ENCODE measurements around the gene PTPRE.

The PTPRE gene

GRCh38 chr10:127907411-127908105 lies 655 bp downstream of the PTPRE start:
- DNase-seq (ENCODE audit: low read depth in 2 of 2) = no peak

GRCh38 chr10:127908106-127908958 lies 1.4 kb downstream of the PTPRE start:
- no peak for DNase-seq (ENCODE audit: low read depth in 2 of 2)

DNA sequence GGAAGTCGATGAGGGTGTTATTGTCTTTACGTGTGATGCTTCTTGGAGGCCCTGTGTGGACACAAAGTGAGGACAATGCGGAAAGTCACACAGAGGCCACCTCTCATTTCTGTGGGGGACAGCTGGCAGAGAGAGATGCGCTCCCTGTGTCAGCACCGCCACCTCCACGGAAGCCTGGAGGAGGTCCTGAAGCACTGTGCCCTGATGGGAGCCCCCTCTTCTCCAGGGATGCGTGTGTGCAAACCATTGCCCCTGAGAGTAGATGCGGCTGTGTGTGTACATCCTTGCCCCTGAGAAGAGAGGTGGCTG lies 2.0 kb downstream of the PTPRE start:
- no peak for DNase-seq (ENCODE audit: low read depth in 2 of 2)

DNA sequence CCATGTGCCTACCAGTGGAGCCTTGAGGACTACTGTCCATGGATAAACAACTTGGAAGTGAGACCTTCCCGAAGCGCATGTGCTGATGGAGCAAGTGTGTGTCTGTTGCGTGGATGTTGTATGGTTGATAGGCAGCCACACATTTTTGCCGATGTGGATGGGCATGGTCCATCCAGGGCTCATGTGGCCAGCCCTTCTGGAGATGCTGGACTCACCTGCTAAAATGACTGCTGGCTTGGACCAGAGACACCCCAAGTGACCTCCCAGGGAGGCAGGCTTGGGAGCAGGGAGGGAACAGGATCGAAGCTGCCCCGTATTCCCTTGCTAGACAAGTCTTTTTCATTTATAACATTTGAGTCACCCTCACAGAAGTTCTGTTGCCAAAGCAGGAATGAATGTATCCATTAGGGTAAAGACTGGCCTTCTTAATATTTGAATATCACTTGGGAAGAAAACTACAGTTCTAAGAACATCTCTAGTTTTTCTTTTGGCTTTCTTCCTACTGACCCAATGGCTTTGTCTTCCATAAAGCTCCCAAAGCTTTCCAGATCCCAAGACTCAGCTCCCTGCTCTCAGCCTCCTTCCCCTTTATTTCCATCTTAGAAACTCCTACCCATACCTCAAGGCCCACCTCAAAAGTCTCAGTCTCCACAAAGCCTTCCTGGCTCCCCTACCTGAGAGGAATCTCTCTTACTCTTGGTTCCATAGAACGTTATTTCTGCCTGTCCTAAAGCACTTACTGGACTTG lies 3.0 kb downstream of the PTPRE start:
- DNase-seq (ENCODE audit: low read depth in 2 of 2) = no peak

- no peak for DNase-seq (ENCODE audit: low read depth in 2 of 2)
These were observed 3.5 kb downstream of the PTPRE start for GRCh38 chr10:127910464-127910770.

GRCh38 chr10:127911218-127911866 lies 4.4 kb downstream of the PTPRE start:
- DNase-seq (ENCODE audit: low read depth in 2 of 2) = no peak

- no peak for DNase-seq (ENCODE audit: low read depth in 2 of 2)
These were observed 5.0 kb downstream of the PTPRE start for GRCh38 chr10:127911867-127912257.

DNA sequence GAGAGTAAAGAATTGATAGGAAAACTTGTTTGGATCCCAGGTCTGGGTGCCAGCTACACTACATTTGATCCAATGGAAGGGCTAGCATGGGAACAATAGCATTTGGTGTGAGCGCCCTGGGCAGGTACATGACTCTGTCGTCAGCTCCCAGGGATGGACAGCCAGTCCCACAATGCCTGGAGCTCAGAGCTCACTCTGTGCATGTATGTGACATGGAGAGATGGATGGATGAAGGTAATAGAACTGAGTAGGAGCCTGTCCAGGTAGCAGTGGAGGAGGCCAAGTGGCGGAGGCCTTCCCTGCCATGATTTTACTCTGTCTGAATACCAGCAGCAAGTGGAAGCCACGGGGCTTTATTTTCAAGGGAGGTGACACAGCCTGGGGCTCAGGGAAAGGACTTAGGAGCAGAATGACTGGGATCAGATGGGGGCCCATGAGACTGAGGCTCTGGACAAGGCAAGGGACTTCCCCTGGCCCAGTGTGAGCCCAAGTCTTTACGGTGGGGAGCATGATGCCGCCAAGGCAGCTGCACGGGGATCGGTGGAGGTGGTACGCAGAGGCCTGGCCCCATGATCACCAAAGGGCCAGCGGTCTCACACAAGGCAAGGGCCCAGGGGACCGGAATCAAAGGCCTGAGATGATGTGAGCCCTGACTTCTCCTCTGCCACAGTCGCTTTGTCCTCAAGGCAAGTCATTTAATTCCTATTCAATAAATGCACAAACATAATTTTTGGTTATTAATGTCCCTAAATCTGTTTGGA lies 5.9 kb downstream of the PTPRE start:
- no peak for DNase-seq (ENCODE audit: low read depth in 2 of 2)

DNA sequence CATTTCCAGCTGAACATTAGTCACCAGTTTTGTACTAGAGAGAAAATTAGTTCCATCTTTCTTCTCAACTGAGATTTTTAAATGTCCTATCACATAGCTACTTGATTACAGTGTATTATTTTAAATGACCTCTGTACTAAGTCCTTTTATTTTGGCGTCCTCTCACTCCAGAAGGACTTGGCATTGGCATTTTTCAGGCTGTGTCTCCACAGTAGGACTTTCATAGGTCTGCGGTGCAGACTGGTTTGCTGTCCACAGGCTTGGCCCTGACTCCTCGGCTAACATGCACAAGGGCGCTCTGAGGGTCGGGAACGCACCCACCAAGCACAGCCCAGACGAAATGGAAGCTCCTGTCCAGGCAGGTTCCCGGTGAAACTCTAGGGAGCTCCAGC lies 6.5 kb downstream of the PTPRE start:
- DNase-seq (ENCODE audit: low read depth in 2 of 2) = no peak

GRCh38 chr10:127915324-127915723 lies 8.4 kb downstream of the PTPRE start:
- no peak for DNase-seq (ENCODE audit: low read depth in 2 of 2)

- DNase-seq (ENCODE audit: low read depth in 2 of 2) = no peak
These were observed 9.9 kb downstream of the PTPRE start for GRCh38 chr10:127916826-127917225.

- no peak for DNase-seq (ENCODE audit: low read depth in 2 of 2)
These were observed 11.7 kb downstream of the PTPRE start for GRCh38 chr10:127918572-127918971.

DNA sequence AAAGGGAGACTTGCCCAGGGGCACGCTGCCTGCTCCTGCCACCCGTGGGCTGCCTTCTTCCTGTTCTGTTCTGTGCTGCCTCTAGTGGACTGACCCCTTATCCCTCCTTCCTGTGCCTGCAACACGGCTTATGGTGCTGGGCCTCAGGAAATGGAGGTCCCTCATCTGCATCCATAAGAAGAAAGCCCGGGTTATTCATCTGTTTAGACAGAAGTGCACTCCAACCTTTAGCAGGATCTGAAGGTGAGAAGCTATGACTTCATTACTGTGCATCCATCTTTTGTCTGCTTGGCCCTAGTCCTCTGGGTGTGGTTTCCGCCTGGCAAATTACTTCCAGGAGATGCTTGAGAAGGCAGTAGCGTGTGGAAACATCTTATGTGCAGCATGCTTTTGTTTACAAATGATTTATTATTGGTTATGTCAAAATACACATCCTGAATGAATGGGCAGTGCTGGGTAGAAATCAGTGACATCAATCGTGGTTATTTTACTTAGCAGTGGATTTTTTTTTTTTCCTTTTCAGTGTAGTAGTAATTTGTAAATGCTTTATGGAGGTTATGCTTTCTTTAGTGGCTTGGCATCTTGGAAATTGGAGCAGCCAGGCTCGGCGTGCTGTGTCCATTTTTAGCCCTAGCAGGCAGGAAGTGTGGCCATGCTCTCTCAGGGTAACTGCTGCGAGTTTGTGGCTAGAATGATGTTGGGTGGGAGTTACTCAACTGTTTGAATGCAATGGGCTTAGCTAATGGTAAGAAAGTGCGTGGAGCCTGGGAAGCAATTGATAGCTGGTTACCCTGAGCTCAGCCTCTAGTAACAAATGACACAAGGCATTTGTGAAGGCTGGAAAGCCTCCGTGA lies 12.7 kb downstream of the PTPRE start:
- DNase-seq (ENCODE audit: low read depth in 2 of 2) = no peak

- no peak for DNase-seq (ENCODE audit: low read depth in 2 of 2)
These were observed 13.6 kb downstream of the PTPRE start for GRCh38 chr10:127920306-127921074.

DNA sequence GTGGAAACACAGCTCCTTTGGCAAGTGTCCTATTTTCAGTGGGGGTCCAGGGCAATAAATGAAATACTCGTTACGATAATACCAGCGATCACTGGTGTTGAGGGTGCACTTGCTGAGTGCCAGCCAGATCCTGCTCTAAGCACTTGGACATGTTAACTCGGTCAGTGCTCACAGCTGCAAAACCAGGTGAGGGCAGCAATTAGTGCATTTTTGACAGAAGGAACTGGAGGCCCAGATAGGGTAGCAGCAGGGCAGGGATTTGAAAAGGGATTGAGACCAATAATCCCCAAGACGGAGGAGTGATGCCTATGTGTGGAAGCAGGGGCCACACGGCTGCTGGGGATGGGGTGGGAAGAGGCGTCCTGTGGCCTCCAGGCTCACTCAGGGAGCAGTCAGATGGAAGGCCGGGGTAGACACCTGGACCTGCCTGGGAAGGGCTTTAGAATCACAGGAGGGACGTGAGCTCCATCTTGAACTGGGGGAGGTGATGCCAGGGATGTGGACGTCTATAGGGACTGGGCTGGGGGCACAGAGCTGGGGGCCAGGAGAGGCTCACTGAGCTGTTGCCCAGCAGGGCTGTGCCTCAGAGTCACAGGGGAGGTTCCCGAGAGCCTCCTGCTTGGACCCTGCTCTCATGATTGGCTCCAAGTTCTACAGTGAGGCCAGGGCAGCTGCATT lies 14.3 kb downstream of the PTPRE start:
- DNase-seq (ENCODE audit: low read depth in 2 of 2) = no peak

DNA sequence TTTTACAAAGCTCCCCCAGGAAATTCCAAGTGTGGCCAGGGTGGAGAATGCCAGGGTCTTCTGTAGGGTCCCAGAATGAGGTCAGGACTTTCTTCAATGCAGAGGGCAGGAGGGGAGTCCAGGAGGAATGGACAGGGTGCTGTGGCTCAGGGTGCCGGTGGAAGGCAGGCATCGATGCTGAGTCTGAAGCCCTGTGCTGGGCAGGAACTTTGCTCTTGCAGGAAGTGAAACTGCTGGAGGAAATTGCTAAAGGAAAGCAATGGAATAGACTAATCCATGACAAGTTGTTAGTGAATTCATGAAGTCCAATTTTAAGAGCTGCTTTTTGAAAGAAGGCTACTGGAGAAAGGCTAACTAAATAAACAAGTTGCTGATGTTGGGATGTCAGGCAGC lies 14.8 kb downstream of the PTPRE start:
- DNase-seq (ENCODE audit: low read depth in 2 of 2) = no peak

DNA sequence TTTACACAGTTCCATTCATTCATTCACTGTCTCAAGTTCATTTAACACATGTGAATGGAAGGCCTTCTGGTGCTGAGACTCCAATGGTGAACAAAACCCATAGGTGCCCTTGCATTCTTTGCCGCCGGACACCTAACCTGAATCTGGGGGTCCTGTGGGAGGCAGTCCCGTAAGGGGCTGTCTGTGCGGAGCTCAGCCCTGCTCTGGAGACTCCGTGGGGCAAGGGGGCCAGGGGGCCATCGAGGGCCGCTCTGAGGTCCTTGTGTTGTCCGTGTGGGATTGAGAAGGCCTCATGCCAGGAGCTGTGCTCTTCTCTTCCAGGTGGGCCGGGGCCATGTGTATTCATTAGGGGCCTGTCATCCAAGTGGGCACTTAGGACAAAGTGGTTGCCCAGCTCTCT lies 15.3 kb downstream of the PTPRE start:
- no peak for DNase-seq (ENCODE audit: low read depth in 2 of 2)

- DNase-seq (ENCODE audit: low read depth in 2 of 2) = no peak
These were observed 15.9 kb downstream of the PTPRE start for GRCh38 chr10:127922675-127923366.

- DNase-seq (ENCODE audit: low read depth in 2 of 2) = no peak
These were observed 16.7 kb downstream of the PTPRE start for GRCh38 chr10:127923646-127924045.

Measured in stimulated activated CD4-positive, alpha-beta T cell treated with anti-CD3 and anti-CD28 coated beads, Interleukin-12 subunit alpha, Interleukin-12 subunit beta, amount 100 ng/mL, for 24 hours (primary cell).